A673 (cell line): Measurements from ENCODE around the gene GANC.

Source experiments
- CTCF ChIP-seq: fragments of 300-800, 200-600 bp; sonication (generic); conservative IDR thresholded peaks from 2 replicates; pipeline ENCODE4 v1.5.1; 2017; ENCODE audit warnings: low read depth, mild to moderate bottlenecking, antibody characterized with exemption, low read length, moderate library complexity, mixed read lengths
- EZH2 ChIP-seq: fragments of 200-600 bp; sonication (generic); IDR thresholded peaks from 2 replicates; pipeline ENCODE4 v1.6.1; 2017; ENCODE audit warnings: borderline replicate concordance, low read depth, mild to moderate bottlenecking, mixed read lengths, antibody characterized with exemption, low read length; ENCODE audit not compliant: poor library complexity, severe bottlenecking

- TF ChIP-seq EZH2 (no peak), CTCF (no peak)
Measured at GRCh38 chr15:42354824-42355223, 81.8 kb downstream of the GANC start.
